ENCODE measurements around the gene OLA1.

Gene OLA1

GRCh38 chr2:174117951-174118930 is 130.1 kb downstream of the OLA1 start:
- Histone ChIP-seq H3K9me2 (replicated peaks; ENCODE audit: control insufficient read depth, low read length) (no peaks in the 10 kb centered on the region), H3K9me3 (ENCODE audit: control insufficient read depth, insufficient read depth, low read length) (no peaks in the 10 kb centered on the region), H3K4me2 (ENCODE audit: low read length) (no peak overlapping the region), H3K36me3 (ENCODE audit: control insufficient read depth, low read length) (peaks cover 17% of the 10 kb centered on the region), H3F3A (ENCODE audit: control insufficient read depth, insufficient read depth) (no peaks in the 10 kb centered on the region), H3K4me3 (ENCODE audit: low read length) (no peak overlapping the region), H3K27ac (ENCODE audit: low read depth, low read length) (no peak overlapping the region), H3K79me2 (ENCODE audit: control insufficient read depth, low read length) (no peaks in the 10 kb centered on the region), H3K4me1 (ENCODE audit: control insufficient read depth, low read length) (no peaks in the 10 kb centered on the region), H3K27me3 (ENCODE audit: control insufficient read depth, low read length) (no peaks in the 10 kb centered on the region), H4K20me1 (ENCODE audit: control insufficient read depth, insufficient read depth, low read depth, low read length) (no peaks in the 10 kb centered on the region)
- TF ChIP-seq EZH2phosphoT487 (IDR thresholded peaks at IDR 0.05; ENCODE audit: borderline replicate concordance, low read length) (no peak), CTCF (IDR thresholded peaks at IDR 0.05; ENCODE audit: low read depth, low read length, poor library complexity, severe bottlenecking) (no peak)

GRCh38 chr2:174112073-174112472 is 136.3 kb downstream of the OLA1 start:
- Histone ChIP-seq H3K79me2 (ENCODE audit: control insufficient read depth, low read length) (no peaks in the 10 kb centered on the region), H3K36me3 (ENCODE audit: control insufficient read depth, low read length) (no peaks in the 10 kb centered on the region), H3K27ac (ENCODE audit: low read depth, low read length) (no peak overlapping the region)

GRCh38 chr2:174108579-174108978 is 139.8 kb downstream of the OLA1 start:
- H3K79me2 ChIP-seq (ENCODE audit: control insufficient read depth, low read length) = no peaks in the 10 kb centered on the region
- H3K27me3 ChIP-seq (ENCODE audit: control insufficient read depth, low read length) = no peaks in the 10 kb centered on the region
- no peaks in the 10 kb centered on the region for H3K9me2 ChIP-seq (replicated peaks; ENCODE audit: control insufficient read depth, low read length)
- no peak overlapping the region for H3K27ac ChIP-seq (ENCODE audit: low read depth, low read length)
- H3F3A ChIP-seq (ENCODE audit: control insufficient read depth, insufficient read depth) = peaks cover 2% of the 10 kb centered on the region
- H3K9me3 ChIP-seq (ENCODE audit: control insufficient read depth, insufficient read depth, low read length) = no peaks in the 10 kb centered on the region
- H3K36me3 ChIP-seq (ENCODE audit: control insufficient read depth, low read length) = no peaks in the 10 kb centered on the region; the same call in 1 of the 2 replicates
- no peaks in the 10 kb centered on the region for H3K4me1 ChIP-seq (ENCODE audit: control insufficient read depth, low read length)
- no peaks in the 10 kb centered on the region for H4K20me1 ChIP-seq (ENCODE audit: control insufficient read depth, insufficient read depth, low read depth, low read length)
- no peak overlapping the region for H3K4me2 ChIP-seq (ENCODE audit: low read length)
- TF ChIP-seq CTCF (IDR thresholded peaks at IDR 0.05; ENCODE audit: low read depth, low read length, poor library complexity, severe bottlenecking) = no peak
- no peak for TF ChIP-seq EZH2phosphoT487 (IDR thresholded peaks at IDR 0.05; ENCODE audit: borderline replicate concordance, low read length)
- H3K4me3 ChIP-seq (ENCODE audit: low read length) = no peak overlapping the region

More at GRCh38 chr2:174112073-174112472, 136.3 kb downstream of the OLA1 start:
- no peak overlapping the region for H3K4me3 ChIP-seq (ENCODE audit: low read length)
- TF ChIP-seq CTCF (IDR thresholded peaks at IDR 0.05; ENCODE audit: low read depth, low read length, poor library complexity, severe bottlenecking) (no peak), EZH2phosphoT487 (IDR thresholded peaks at IDR 0.05; ENCODE audit: borderline replicate concordance, low read length) (no peak)
- H3K9me3 ChIP-seq (ENCODE audit: control insufficient read depth, insufficient read depth, low read length) = no peaks in the 10 kb centered on the region
- H3K9me2 ChIP-seq (replicated peaks; ENCODE audit: control insufficient read depth, low read length) = no peaks in the 10 kb centered on the region
- H3K4me1 ChIP-seq (ENCODE audit: control insufficient read depth, low read length) = no peaks in the 10 kb centered on the region
- H4K20me1 ChIP-seq (ENCODE audit: control insufficient read depth, insufficient read depth, low read depth, low read length) = no peaks in the 10 kb centered on the region
- no peak overlapping the region for H3K4me2 ChIP-seq (ENCODE audit: low read length)
- H3F3A ChIP-seq (ENCODE audit: control insufficient read depth, insufficient read depth) = peaks cover 2% of the 10 kb centered on the region; the same call in 1 of the 2 replicates
- no peaks in the 10 kb centered on the region for H3K27me3 ChIP-seq (ENCODE audit: control insufficient read depth, low read length)
